HG03439 (cell line): Measurements from ENCODE around the gene FRG2.
"Not testable (repeated sequence)": the region's sequence is repeated elsewhere in the genome, so short reads cannot be mapped to it uniquely, and the experiment has no call there.

ENCODE experiments used
- ATAC-seq: cut with Tn5 transposase; IDR thresholded peaks from one replicate; pipeline ENCODE4 v1.9.1; 2021; ENCODE audit warnings: mild to moderate bottlenecking, moderate library complexity; ENCODE audit not compliant: unreplicated experiment

Gene FRG2

DNA sequence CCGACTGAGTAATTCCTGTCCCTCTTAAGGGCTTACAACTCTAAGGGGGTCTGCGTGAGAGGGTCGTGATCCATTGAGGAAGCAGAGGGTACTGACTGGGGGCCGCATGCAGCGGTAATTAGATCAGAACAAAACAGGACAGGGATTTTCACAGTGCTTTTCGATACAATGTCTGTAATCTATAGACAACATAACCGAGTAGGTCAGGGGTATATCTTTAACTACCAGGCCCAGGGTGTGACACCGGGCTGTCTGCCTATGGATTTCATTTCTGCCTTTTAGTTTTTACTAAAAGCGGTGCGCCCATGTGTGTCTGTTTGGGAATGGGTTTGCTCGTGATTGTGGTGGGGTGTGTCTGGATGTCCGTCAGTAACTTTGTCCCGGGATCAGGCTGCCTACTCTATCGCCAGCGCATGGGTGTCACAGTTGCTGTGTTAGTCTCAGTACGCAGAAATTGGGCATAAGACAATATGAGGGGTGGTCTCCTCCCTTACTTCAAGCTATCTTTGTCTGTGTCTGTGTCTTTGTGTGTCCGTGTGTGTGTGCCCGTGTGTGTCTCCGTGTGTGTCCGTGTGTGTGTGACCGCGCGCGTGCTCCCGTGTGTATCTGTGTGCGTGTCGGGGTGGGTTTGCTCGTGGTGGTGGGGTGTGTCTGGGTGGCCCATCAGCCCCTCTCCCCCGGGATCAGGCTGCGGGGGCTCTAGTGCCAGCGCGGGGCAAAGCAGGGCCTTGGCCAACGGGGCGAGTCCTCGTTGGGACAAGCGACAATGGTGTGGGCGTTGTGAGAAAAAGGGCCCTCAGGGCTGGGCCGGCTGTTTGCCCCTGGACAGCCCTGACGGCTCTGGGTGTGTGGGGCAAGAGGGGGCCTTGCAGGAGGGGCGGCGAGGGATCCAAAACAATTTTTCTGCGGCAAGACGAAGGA, 10.4 kb downstream of the FRG2 start:
- no peak for ATAC-seq

DNA sequence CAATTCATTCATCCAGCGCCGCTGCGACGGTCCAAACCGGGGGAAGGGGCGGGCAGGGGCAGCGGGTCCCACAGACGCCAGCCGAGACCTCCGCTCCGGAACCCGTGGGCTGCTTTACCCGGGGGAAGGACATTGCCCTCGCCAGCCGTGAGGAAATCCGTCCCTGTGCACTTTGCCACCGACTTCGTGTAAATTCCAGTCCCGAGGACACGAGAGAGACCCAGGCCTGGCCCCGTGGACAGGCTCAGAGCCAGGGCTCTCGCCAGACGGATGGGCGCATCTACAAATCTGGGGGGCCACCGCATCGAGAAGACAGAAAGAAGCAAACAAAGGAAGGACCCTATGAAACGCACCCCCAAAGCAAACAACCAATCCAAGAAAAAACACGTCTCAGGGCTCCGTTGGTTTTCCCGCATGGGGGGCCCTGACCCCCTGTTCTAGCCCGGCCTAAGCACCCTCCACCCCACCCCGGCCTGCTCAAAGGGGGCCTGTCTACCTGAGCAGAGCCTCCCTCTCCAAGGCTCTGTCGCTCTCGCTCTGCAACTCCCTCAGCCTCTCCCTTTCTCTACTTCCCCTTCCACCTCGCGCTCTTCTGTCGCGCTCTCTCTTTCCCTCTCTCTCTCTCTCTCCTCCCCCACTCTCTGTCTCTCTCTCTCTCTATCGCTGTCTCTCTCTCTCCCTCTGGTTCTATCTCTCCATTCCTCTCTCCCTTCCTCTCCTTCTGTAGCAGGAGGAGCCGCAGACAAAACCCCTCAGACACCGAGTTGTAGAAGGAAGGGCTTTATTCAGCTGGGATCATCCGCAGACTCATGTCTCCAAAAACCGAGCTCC, 11.3 kb downstream of the FRG2 start:
- no peak for ATAC-seq

DNA sequence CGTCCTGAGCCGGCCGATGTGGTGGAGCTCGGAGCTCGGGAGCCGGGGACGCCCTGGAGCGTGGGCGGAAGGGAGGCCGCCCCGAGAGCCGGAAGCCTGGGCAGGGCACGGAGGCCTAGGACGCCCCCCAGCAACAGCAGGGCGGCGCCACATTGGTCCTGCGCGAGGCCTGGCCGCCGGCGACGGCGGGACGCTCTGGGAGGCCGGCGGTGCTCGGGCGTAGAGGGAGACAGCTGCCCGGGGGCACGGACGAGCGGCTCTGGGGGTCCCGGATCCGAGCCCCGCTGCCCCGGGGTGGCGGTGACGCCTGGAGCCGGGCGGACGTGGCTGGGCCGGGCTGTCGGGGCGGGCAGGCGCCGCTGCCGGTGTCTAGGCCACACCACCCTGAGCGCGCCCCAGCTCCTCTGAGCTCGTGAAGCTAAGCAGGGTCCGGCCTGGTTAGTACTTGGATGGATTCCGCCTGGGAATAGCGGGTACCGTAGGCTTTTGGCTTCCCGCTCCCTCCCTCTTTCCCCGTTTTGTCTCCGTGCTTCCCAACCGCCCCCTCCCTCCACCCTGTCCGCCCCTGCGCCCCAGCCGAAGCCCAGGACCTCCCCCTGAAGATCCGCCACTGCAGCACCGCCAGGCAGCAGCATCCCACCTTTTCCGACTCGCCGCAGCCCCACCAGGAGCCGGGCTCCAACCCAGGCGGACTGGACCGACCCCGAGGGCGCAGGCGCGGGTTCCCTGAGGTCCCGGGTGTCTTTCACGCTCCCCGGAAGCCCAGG, 12.1 kb downstream of the FRG2 start:
- ATAC-seq = no peak

DNA sequence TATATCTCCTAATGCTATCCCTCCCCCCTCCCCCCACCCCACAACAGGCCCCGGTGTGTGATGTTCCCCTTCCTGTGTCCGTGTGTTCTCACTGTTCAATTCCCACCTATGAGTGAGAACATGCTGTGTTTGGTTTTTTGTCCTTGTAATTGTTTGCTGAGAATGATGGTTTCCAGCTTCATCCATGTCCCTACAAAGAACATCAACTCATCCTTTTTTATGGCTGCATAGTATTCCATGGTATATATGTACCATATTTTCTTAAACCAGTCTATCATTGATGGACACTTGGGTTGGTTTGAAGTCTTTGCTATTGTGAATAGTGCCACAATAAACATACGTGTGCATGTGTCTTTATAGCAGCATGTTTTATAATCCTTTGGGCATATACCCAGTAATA, 37.1 kb downstream of the FRG2 start:
- not testable (repeated sequence) for ATAC-seq

DNA sequence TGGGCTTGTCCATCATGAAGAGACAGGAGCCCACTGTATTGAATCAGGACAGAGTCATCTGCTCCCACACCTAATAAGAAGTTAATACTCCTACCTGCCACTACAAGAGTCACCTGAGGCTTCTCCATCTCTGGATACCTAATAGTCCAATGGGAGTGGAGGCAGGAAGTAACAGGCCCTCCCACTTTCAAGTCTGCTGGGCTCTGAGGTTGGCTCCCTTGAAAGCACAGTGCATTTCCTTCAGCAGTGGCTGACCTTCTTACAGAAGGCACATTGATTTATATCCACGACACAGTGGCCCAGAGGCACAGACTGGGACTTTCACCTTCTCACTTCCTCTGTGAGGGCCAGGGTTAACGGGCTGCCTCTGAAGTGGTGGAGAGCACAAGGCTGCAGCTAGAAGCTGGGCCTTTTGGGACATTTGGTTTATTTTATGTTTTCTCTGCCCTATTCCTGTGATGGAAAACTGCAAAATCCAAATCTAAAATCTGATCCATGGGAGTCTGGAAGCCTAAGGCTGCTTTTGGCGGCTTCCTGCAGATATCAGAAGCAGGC, 38.1 kb downstream of the FRG2 start:
- no peak for ATAC-seq

DNA sequence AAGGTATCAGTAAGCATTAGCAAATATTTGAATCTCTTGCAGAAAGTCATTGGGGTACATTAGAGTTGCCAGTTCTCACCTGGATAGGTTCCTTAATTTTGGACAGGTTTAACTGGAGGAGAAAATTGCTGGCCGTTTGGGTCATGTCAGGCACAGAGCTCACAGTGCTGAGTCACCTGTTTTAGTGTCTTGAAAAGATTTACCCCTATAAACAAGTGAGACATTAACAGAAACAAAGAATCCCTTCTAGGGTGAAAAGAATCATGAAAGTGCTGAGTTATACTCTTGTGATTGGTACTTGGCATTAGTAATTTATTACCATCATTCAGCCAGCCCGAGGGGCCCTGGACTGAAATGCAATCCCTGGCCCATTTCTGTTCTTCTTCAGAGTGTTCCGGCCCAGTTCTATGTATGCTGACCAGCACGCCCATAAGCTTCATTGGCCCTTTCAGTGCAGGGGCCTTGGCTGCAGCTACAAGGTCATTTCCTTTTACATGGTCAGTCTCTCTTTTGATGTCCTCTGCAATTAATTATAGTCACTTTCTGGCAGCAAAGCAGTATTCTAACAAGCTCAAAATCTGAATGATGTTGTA, 41.3 kb downstream of the FRG2 start:
- ATAC-seq = not testable (repeated sequence)

DNA sequence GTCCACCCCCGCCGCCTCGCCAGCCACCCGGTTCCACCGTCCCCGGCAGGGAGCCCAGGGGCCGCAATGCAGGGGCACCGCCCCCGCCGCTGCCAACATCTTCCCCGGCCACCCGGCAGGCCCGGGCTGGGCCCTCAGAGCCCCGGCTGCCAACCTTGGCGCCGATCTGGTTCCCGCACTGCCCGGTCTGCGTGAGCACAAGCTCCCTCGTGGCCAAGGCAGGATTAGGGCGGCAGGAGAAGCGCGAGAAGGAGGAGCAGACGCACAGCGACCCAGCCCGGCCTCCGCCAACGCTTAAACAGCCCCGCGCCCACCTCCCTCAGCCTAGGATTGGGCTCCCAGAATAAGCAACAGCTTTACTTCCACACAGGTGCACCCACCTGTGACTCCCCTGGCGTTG, 42.4 kb downstream of the FRG2 start:
- not testable (repeated sequence) for ATAC-seq

DNA sequence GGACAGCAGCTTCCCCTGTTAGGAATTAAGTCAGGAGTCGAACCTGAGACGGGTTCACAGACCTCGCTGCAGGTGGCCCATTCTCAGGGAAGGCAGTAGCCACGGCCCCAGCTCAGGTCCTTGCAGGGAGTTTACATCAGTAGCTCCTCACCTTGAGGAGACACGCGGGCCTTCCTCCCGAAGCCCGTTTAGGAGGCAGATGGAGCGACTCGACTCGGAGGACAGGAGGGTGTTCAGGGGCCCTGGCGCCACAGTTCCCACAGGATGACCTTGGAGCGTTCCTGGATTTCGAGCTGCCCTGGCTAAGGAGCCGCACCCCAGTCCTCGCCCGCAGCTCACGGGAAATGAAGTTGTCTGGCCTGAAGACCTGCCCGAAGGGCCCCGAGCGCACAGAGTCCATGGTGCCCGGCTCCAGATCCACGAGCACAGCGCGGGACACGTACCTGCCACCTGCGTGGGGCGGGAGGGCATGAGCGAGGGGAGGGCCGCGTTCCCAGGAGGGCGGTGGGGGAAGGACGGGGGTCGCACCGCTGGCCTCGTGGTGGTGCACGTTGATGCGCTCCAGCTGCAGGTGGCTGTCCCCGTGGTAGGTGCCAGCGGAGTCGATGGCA, 43.0 kb downstream of the FRG2 start:
- not testable (repeated sequence) for ATAC-seq

DNA sequence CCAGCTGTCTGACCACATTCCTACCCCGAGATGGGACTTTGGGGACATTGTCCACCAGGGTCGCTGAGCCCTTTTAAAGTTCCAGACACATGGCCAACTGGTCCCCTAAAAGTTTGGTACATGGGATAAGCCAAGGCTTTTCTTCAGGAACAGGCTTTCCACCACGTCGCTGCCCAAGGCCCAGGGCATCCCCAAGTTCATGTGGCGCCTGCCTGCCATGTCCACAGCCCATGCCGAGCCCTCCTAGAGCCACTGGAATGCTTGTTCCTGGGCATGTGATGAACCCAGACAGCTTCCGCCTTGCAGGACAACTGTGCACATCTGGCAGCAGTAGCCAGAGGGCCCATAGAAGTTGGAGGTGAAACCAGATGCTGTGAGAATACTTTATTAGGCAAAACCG, 45.1 kb downstream of the FRG2 start:
- ATAC-seq = no peak

DNA sequence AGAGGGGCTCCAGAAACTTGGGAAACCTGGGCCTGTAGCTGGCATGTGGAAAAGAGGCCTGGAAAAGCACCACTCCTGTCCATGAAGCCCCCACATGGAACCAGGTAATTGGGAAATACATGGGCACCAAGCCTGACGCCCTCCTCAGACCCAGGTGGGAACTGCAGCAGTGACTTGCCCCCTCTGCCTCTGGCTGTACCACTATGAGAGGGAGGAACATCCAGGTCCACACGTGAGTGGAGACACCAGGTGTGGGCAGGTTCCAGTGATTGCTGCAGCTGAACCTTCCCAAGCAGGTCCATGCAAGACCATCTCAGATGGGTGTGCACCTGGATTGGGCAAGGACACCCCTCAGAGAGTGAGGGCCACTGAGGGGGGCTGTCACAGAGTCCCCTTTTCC, 46.8 kb downstream of the FRG2 start:
- not testable (repeated sequence) for ATAC-seq

DNA sequence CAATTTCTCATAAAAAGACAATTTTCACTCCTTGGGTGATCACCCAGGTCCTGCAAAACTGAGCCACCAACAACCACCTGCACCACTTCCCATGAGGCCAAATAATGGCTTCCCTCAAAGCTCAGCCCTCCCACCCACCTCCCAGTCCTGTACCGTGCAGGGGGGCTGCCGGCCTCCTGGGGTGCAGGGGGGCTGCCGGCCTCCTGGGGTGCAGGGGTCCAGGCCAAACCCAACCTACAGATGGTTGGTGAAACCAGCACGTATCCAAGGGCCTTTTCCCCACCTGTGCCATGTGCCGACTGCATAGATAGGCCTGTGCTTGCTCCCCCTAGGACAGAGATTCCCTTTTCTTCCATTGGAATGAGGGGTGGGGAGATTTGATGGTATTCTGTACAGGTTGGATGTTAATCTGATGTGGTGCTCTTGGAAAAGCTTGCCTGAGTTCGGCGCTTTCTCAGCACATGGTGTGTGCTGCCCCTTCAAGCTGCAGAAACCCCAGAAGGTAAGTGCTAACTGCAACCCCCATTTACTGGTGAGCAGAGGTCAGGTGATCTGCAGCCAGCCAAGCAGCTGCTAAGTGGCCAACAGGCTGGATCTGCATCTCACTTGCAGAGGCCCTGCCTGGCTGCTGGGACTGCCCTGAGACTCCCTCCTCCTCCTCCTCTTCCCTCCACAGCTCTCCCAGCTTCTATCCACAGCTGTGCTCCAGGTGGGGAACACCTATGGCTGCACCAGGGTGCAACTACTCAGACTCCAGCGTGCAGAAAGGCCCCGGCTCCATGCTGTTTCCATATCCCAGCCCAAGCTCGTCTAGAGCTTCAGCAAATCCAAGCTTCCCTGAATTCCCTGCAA, 47.6 kb downstream of the FRG2 start:
- no peak for ATAC-seq
